Activated T-cell treated with anti-CD3 and anti-CD28 coated beads, Interleukin-2, amount 50 U/mL, for 24 hours (primary cell): Measurements from ENCODE around the gene PCNA.
A peak's percentile ranks its signal among the peaks of the same experiment; 100 is the strongest.
"Not testable (repeated sequence)": the region's sequence is repeated elsewhere in the genome, so short reads cannot be mapped to it uniquely, and the experiment has no call there.

Experiments used
- DNase-seq: peaks from one replicate; pipeline ENCODE4 v3.0.0-alpha.2; 2020
- H3K27ac Mint-ChIP-seq: 2 replicates; pipeline ENCODE4 v1.8.0; 2020; ENCODE audit warnings: mild to moderate bottlenecking, mixed read lengths
- H3K27me3 Mint-ChIP-seq: 2 replicates; pipeline ENCODE4 v1.8.0; 2020; ENCODE audit warnings: mixed read lengths
- H3K36me3 Mint-ChIP-seq: 2 replicates; pipeline ENCODE4 v1.8.0; 2020; ENCODE audit warnings: low read depth, mixed read lengths
- H3K4me1 Mint-ChIP-seq: 2 replicates; pipeline ENCODE4 v1.8.0; 2020; ENCODE audit warnings: low read depth, mixed read lengths
- H3K4me3 Mint-ChIP-seq: 2 replicates; pipeline ENCODE4 v1.8.0; 2020; ENCODE audit warnings: mild to moderate bottlenecking, moderate library complexity, mixed read lengths
- H3K9me3 Mint-ChIP-seq: 2 replicates; pipeline ENCODE4 v1.8.0; 2020; ENCODE audit warnings: mixed read lengths

Gene PCNA

GRCh38 chr20:5127204-5127858, 7.6 kb upstream of the PCNA start:
- H3K4me1 Mint-ChIP-seq: peaks cover 38% of the 10 kb centered on the region
- H3K27ac Mint-ChIP-seq: peak overlapping the region; percentile 95
- peaks cover 23% of the 10 kb centered on the region for H3K36me3 Mint-ChIP-seq
- H3K27me3 Mint-ChIP-seq: no peaks in the 10 kb centered on the region
- H3K9me3 Mint-ChIP-seq: no peaks in the 10 kb centered on the region
- peak overlapping the region; percentile 87 for H3K4me3 Mint-ChIP-seq
- peak; percentile 76 for DNase-seq

DNA sequence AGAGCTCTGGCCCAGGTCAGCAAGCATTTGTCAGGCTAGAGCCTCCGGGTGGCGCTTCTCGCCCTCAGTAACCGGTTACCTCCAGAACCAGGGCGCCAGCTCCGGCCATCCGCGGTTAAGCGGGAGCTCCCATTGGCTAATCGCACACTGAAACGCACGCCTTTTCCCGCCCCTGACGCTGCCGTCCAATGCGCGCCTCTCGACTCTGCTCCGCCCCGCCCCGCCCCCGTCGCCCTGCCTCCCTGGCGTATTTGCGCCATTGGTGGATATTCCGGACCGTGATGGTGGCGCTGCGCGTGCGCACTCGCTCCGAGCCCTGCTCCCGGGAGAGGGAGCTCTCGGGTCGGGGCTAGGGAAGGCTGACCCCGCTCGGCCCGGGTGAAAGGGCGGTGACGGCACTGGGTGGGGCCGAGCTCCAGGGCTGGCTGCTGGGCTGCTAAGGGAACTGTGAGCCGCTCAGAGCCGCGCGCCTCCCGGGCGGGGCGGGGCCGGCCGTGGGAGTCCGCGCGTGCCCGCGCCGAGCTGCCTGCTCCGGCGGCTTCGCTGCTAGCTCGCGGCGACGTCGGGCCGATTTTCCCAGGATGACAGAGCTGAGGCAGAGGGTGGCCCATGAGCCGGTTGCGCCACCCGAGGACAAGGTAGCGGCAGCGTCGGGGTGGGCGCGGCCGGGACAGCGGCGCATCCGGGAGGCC, 6.9 kb upstream of the PCNA start, which contains the start of gene CDS2:
TSS of gene CDS2 (plus strand) at position 497 of the 692 bp plus-strand sequence. CDS start at position 582, 85 bp downstream.
- peak within 1 kb of the TSS; percentile 95 for H3K27ac Mint-ChIP-seq
- peak; percentile 100 for DNase-seq
- no peaks in the 10 kb centered on the region for H3K9me3 Mint-ChIP-seq
- peaks cover 38% of the 10 kb centered on the region for H3K4me1 Mint-ChIP-seq
- peak within 1 kb of the TSS; percentile 87 for H3K4me3 Mint-ChIP-seq
- H3K36me3 Mint-ChIP-seq: peaks cover 23% of the 10 kb centered on the region
- H3K27me3 Mint-ChIP-seq: no peaks in the 10 kb centered on the region

DNA sequence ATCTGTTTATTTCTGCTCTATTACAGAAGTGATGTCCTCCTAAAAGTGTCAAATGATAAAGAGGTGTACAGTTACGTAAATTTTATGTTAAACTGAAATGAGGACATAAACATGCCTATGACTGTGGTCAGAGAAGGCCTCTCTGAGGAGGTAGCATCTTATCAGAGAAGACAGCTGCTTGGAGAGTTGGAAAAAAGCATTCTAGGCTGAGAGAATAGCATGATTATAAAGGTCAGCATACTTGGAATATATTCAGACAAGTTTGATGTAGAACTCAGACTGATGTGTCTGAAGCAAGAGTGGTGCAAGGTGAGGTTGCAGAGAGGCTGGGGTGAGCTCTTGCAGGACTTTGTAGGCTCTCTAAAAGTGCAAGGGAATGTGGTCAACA, 3.1 kb upstream of the PCNA start:
- H3K27me3 Mint-ChIP-seq: no peaks in the 10 kb centered on the region
- no peaks in the 10 kb centered on the region for H3K9me3 Mint-ChIP-seq
- peaks cover 26% of the 10 kb centered on the region for H3K36me3 Mint-ChIP-seq
- peaks cover 35% of the 10 kb centered on the region for H3K4me1 Mint-ChIP-seq
- DNase-seq: no peak
- H3K27ac Mint-ChIP-seq: no peak overlapping the region
- H3K4me3 Mint-ChIP-seq: no peak overlapping the region

GRCh38 chr20:5120185-5120476, 373 bp upstream of the PCNA start:
- Mint-ChIP-seq H3K27ac (peak overlapping the region; percentile 98), H3K4me1 (peaks cover 44% of the 10 kb centered on the region), H3K4me3 (peak overlapping the region; percentile 95), H3K9me3 (no peaks in the 10 kb centered on the region), H3K36me3 (peaks cover 46% of the 10 kb centered on the region), H3K27me3 (no peaks in the 10 kb centered on the region)
- no peak for DNase-seq

GRCh38 chr20:5119143-5119434, 669 bp downstream of the PCNA start:
- Mint-ChIP-seq H3K4me3 (peak overlapping the region; percentile 95), H3K4me1 (peaks cover 50% of the 10 kb centered on the region), H3K27ac (peak overlapping the region; percentile 98), H3K27me3 (no peaks in the 10 kb centered on the region), H3K36me3 (peaks cover 57% of the 10 kb centered on the region), H3K9me3 (no peaks in the 10 kb centered on the region)
- no peak for DNase-seq

DNA sequence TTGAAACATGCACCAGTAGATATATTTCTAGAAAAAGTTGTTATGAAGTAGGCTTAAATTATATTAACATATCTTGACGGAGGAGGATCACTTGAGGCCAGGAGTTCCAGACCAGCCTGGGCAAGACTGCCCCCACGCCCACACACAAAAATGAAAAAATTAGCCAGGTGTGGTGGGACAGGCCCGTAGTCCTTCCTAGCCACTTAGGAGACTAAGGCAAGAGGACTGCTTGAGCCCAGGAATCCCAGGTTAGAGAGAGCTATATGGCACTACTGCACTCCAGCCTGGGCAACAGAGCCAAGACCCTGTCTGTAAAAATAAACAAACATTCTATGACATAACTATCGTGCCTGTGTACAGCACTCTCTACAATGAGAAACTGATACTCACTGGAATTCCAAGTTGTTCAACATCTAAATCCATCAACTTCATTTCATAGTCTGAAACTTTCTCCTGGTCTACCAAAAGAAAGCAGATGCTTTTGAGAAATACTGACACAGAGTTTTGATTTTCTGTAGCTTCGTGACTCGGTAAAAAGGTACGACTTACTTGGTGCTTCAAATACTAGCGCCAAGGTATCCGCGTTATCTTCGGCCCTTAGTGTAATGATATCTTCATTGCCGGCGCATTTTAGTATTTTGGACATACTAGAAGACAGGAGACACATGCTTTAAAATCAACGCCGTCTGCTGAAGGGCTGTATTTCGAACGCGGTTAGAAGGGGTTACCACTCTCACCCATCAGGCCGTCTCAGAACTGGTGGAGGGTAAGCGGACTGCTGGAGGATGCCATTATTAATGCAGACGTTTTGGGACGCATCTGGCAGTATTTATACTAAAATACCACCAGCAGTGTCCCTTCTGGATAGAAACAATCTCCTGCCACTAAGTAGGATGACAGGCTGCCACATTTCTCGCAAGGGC, 1.3 kb downstream of the PCNA start:
- H3K4me1 Mint-ChIP-seq: peaks cover 53% of the 10 kb centered on the region
- H3K27ac Mint-ChIP-seq: peak overlapping the region; percentile 98
- H3K27me3 Mint-ChIP-seq: no peaks in the 10 kb centered on the region
- peak; percentile 40 for DNase-seq
- H3K4me3 Mint-ChIP-seq: peak overlapping the region; percentile 95
- H3K9me3 Mint-ChIP-seq: no peaks in the 10 kb centered on the region
- H3K36me3 Mint-ChIP-seq: peaks cover 63% of the 10 kb centered on the region

- Mint-ChIP-seq H3K36me3 (peaks cover 75% of the 10 kb centered on the region), H3K4me1 (peaks cover 65% of the 10 kb centered on the region), H3K4me3 (peak overlapping the region; percentile 95), H3K9me3 (no peaks in the 10 kb centered on the region), H3K27ac (peak overlapping the region; percentile 98), H3K27me3 (no peaks in the 10 kb centered on the region)
- DNase-seq: no peak
Observed at GRCh38 chr20:5116875-5117274, 2.9 kb downstream of the PCNA start.

DNA sequence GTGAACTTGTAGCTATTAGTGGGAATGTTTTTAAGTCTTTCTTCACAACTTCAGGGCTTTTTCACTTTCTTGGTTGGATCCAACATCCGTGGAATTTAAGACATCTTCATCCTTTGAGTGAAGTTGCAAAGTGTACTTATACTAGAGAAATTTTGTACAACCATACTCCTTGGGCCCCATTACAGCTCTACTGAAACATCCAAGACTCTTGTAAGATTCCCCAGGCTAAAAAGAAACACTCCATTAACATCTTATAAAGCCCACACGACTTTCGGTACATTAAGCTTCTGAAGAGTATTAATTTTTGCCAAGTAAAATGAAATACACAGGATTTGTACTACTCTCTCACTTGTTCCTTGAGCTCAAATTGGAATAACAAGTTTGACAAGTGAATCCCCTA, 5.4 kb downstream of the PCNA start:
- Mint-ChIP-seq H3K27me3 (no peaks in the 10 kb centered on the region), H3K4me3 (peak overlapping the region; percentile 95), H3K4me1 (peaks cover 58% of the 10 kb centered on the region), H3K27ac (peak overlapping the region; percentile 98), H3K36me3 (peaks cover 87% of the 10 kb centered on the region), H3K9me3 (no peaks in the 10 kb centered on the region)
- no peak for DNase-seq

- Mint-ChIP-seq H3K4me3 (peak overlapping the region; percentile 95), H3K36me3 (peaks cover 88% of the 10 kb centered on the region), H3K27me3 (no peaks in the 10 kb centered on the region), H3K9me3 (no peaks in the 10 kb centered on the region), H3K4me1 (peaks cover 58% of the 10 kb centered on the region), H3K27ac (peak overlapping the region; percentile 98)
- no peak for DNase-seq
Observed at GRCh38 chr20:5113615-5113986, 6.2 kb downstream of the PCNA start.

GRCh38 chr20:5109276-5109675, 10.5 kb downstream of the PCNA start:
- no peaks in the 10 kb centered on the region for H3K27me3 Mint-ChIP-seq

GRCh38 chr20:5104479-5104878, 15.3 kb downstream of the PCNA start:
- Mint-ChIP-seq H3K4me3 (no peak overlapping the region), H3K9me3 (no peaks in the 10 kb centered on the region), H3K27ac (no peak overlapping the region), H3K36me3 (peaks cover 87% of the 10 kb centered on the region), H3K4me1 (peaks cover 17% of the 10 kb centered on the region), H3K27me3 (no peaks in the 10 kb centered on the region)
- no peak for DNase-seq

More at GRCh38 chr20:5109276-5109675, 10.5 kb downstream of the PCNA start:
- H3K36me3 Mint-ChIP-seq: peaks cover 77% of the 10 kb centered on the region
- H3K4me1 Mint-ChIP-seq: peaks cover 27% of the 10 kb centered on the region
- no peaks in the 10 kb centered on the region for H3K9me3 Mint-ChIP-seq
- DNase-seq: no peak
- no peak overlapping the region for H3K4me3 Mint-ChIP-seq
- H3K27ac Mint-ChIP-seq: peak overlapping the region; percentile 72

GRCh38 chr20:5100684-5101347, 18.9 kb downstream of the PCNA start:
- Mint-ChIP-seq H3K27ac (peak overlapping the region; percentile 44), H3K4me3 (no peak overlapping the region), H3K27me3 (no peaks in the 10 kb centered on the region), H3K36me3 (peaks cover 86% of the 10 kb centered on the region), H3K4me1 (peaks cover 17% of the 10 kb centered on the region), H3K9me3 (no peaks in the 10 kb centered on the region)
- DNase-seq: peak; percentile 84

- not testable (repeated sequence) for H3K4me3 Mint-ChIP-seq, DNase-seq, H3K9me3 Mint-ChIP-seq, H3K27ac Mint-ChIP-seq, H3K27me3 Mint-ChIP-seq
- Mint-ChIP-seq H3K4me1 (peaks cover 17% of the 10 kb centered on the region), H3K36me3 (peaks cover 91% of the 10 kb centered on the region)
Observed at GRCh38 chr20:5099909-5100308, 19.8 kb downstream of the PCNA start.

DNA sequence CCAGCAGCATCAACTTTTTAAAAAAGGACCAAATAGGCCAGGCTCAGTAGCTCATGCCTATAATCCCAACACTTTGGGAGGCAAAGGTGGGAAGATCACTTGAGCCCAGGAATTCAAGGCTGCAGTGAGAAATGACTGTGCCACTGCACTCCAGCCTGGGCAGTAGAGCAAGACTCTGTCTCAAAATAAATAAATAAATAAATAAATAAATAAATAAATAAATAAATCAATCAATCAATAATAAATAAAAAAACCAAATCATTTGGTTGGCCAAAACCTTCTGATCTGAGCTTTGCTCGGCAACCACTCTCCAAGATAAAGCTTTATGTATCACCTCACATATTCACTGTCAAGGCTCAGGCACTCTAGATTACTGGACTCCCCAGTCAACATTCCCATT, 20.7 kb downstream of the PCNA start:
- H3K27ac Mint-ChIP-seq, H3K27me3 Mint-ChIP-seq, H3K4me3 Mint-ChIP-seq, DNase-seq, H3K9me3 Mint-ChIP-seq: not testable (repeated sequence)
- H3K36me3 Mint-ChIP-seq: peaks cover 87% of the 10 kb centered on the region
- peaks cover 13% of the 10 kb centered on the region for H3K4me1 Mint-ChIP-seq
